NCI-H1694 treated with DMSO at 0.1 percent for 48 hours (cell line): Measurements from ENCODE around the gene MAGI2.
"Not testable (repeated sequence)": the region's sequence is repeated elsewhere in the genome, so short reads cannot be mapped to it uniquely, and the experiment has no call there.

Experiments
- DNase-seq: peaks from one replicate; lab custom pipeline; 2025; lab: John Stamatoyannopoulos, UW

The MAGI2 gene

DNA sequence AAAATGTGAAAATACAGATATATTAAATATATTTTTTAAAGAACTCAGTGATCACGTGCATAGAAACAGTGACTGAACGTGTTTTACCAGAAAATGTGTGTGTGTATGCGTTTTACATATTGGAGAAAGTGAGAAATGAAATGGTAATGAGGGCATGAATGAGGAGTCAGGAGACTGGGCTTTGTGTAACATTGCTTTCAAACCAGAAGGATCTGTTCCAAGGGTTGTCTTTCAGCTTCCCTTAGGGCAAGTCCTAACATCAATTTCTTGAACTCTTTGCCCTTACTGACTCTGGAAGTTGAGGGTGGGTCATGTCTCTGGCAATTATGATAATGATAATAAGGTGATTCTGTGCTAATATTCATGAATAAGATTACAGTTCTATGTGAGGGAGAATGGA is 1097.6 kb downstream of the MAGI2 start:
- no peak for DNase-seq

DNA sequence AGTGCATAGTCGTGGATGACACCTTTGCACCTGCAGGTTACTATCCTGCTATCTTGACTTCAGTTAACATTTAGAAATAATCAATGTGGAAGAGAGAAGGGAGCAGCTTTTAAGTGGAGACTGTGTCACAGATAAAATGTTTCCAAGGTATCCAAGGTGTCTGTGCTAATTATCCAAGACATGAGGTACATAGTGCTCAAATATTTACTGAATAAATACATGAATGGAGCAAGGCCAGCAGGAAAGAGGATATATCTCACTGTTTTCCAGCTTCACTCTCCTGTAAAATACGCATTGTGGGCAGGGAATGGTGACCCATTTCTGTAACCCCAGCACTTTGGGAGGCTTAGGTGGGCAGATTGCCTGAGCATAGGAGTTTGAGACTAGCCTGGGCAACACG is 1102.5 kb downstream of the MAGI2 start:
- no peak for DNase-seq

DNA sequence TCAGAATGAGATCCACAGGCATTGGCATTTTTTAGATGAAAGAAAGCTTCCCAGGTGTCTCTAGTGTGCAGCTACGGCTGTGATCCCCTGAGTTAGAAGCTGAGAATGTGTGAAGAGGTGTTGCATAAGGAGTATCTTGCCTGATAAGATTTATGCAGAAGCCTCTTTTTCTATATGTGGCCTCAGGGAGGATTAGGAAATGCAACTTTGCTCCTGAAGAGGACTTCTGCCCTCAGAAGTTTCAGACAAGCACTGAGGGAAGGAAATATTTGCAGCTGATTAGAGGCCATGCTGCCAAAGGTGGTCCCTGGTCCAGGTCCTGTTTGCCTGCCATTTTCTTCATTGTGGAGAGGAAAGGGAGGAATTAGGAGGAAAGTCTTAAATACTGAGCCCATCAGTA is 1103.1 kb downstream of the MAGI2 start:
- no peak for DNase-seq

DNA sequence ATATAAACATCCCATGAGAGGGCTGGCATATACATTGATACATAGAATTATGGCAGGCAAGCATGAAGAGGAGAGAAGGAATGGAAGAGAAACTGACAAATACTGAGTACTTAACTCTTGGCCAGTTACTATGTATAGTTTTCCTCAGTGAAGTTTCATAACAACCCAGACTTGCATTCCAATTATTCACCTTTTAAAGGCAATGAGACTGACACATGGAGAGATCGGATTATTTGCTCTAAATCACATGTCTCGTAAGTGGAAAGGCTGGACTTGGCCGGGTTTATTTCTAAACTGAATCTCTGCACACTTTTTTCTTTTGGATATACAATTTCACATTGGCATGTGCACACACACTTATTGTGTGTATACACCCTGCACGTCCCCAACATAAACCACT is 1106.6 kb downstream of the MAGI2 start:
- no peak for DNase-seq

DNA sequence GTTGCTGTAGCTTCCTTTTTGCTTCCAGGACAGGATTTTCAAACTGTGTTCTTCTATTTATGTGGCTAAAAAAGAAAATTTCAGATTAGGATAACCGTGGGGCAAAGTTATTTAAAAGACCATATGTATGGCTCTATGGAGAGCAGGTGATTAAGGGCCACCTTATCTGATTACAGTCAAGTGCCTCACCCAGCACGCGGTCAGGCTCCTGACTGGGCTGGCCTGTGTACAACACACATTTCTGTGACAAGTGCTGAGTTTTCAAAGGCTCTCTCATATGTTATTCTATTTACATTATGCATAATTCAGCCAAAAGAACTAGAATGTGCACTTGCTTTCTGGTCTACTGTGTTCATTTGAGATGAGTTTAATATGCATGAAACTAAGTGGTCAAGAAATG is 1107.5 kb downstream of the MAGI2 start:
- no peak for DNase-seq

DNA sequence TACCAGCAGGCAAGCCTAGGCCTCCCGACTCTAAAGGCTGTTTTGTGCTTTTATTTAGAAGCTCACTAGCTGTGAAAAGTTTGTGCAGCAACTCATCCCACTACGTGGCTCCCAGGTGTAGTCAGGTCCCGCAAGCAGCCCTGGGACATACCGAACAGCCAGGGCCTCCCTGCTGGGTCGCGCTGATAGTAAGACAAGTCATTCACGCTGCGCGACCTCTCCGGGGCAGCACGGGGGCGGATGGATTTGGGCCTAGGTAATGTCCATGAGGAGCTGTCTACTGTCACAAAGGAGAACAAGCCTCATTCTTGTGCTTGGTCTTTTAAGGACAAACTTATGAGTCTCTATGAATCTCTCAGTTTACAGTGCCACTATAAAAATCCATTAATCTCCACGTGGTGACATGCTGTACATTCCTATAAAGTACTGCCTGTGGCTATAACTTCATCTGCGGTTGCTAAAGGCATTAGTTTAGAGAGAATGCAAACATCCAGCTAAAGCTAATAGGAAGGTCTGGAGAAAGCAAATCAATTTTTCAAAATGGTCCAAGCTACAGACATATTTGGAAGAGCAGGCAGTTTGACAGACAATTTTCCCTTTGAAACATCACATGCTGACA is 1108.1 kb downstream of the MAGI2 start:
- no peak for DNase-seq

DNA sequence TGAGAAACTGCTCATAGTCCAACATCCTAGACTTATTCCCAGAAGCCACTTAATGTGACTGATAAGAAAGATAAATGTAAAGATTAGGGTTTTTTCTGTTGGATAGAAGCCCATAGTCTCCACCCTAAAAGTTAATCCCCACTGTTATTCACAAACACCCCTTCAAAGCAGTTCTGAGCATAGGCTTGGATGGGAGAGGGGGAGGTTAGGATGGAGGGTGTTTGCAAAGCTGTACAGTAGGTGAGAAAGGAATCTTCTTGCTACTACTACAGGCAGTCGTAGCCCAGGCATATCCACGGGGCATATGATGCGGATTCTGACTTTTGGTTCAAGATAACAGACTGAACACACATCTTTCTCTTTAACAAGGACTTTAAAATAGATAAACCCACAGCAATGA is 1119.0 kb downstream of the MAGI2 start:
- DNase-seq: no peak

DNA sequence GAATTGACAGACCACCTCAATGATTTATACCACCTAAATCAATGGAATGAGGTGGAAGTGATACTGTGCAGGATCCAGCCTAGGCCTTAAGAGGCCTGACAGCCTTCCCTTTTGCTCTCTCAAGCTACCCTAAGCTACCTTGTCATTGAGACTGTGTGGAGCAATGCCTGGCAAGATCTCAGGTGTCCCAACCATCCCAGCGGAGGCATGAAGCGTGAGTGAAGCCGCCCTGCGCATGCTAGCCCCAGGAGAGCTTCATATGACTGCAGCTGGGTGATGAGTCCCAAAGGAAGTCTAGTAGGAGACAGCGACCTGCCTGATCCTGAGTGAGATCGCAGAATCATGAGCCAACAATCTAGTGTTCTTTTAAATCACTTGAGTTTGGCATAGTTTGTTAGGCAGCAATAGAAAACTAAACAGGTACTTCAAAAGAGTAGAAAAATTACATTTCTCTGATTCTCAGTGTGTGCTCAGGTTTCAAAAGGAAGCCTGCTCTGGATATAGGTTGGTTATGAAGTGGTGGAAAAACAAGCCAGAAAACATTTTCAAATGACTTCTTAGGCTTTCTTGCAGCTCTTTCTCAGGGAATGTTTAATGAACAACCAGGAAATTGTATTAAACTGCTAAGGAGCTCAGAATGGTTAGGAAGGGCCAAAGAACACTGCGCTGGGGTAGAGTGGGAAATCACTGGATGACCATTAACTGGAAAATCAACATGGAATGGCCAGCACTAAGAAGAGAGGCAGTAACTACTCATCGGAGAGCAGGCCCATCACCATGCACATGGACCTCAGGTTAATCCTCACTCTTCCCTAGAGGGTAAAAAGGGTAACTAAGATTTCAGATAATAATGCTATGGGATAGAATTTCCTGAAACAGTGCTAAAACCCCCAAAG is 1119.7 kb downstream of the MAGI2 start:
- DNase-seq: no peak

DNA sequence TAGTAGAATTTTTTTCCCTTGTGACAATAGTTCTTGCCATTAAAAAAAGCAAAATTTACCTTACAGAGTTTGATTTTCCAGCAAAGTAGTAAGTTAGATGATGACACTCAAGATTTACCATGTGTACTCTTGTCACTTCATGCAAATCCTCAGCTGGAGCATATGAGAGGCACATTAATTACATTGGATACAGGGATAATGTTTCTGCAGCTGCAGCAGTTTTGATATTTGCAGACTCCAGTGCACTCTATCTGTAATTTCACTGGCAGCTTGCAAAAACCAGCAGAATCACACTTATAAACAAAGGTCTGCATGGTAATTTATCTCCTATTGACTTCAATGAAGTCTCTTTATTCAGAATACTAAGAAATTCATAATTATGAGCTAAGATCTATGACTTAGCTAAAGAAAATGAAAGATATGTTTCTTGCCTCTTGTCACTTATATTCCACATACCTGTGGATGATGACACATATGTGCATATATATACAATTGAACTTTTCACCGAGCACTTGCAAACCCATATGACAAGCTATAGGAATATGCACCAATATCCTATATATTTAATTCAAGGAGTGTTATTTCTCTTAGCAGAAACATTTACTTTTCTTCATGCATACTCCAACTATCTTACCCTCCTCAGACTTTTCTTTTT is 1124.3 kb downstream of the MAGI2 start:
- DNase-seq: peak; percentile 19

DNA sequence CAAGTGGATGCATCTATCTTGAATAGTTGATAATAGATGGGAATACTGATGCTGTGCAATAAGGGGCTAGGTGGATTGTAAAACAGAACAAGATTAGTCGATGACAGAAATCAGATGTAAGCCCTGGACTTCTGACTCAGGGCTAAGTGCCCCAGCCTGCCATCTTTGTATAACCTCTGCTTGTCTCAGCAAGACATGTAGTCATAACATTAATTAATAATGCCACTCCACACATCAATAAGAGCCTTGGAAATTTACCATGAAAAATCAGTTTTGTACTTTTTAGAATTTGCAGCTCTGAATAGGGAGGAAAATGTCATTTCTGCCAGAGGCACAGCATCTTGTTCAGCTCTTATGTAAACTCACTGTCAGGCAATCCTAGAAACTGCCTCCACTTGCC is 1125.7 kb downstream of the MAGI2 start:
- no peak for DNase-seq

DNA sequence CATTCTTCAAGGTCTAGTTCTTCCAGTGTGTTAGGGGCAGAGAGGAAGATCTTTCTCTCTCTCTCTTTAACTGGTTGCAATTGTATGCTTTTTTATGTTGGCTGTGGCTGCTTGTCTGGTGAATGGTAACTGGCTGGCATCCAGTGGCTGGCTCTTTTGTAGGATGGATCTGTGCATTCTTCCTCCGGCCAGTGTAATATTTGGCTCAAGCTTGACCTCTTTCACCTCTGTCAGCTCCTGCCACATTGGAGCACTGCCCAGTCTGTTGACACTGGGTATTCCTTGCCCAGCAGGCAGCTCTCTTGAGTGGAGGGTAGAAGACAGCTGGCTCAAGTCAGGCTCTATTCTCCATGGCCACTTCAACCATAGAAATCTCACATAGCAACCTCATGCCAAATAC is 1126.6 kb downstream of the MAGI2 start:
- no peak for DNase-seq

DNA sequence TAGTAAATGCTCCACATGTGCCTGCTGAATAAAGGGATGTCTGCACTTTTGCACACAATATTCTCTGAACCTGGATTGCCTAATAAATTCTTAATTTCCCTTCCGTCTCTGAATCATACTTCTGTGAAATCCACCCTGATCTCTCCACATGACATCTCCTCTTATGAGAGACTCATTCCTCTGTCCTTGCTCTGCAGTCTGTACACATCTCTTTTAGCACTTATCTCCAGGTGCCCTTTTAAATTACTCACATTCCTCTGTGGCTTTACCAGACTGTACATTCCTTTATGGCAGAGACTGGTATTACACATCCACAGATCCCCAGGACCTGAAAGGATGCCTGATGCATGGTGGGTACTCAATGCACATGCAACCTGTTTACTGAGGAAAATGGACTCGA is 1127.3 kb downstream of the MAGI2 start:
- DNase-seq: no peak

DNA sequence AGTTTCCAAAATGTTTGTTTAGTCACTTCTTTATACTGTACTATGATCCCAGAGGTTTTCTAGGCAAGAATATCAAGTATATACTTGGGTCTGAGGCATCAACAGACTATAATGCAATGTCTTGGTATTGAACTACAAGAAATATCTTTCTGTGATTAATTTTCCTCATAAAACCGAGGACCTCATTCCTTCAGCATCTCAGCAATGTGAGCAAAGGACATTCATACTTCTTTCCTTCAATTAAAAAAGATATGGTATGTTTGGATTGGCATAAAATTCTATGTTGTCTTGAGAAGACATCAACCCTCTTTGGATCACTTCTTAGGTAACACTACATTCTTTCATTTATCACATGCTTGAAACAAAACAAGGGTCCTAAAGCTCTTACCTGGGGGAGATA is 1130.3 kb downstream of the MAGI2 start:
- no peak for DNase-seq

DNA sequence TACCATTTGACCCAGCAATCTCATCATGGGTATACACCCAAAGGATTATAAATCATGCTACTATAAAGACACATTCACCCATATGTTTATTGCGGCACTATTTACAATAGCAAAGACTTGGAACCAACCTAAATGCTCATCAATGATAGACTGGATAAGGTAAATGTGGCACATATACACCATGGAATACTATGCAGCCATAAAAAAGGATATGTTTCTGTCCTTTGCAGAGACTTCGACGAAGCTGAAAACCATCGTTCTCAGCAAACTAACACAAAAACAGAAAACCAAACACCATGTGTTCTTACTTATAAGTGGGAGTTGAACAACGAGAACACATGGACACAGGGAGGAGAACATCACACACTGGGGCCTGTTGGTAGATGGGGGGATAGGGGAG is 1131.2 kb downstream of the MAGI2 start:
- DNase-seq: not testable (repeated sequence)

DNA sequence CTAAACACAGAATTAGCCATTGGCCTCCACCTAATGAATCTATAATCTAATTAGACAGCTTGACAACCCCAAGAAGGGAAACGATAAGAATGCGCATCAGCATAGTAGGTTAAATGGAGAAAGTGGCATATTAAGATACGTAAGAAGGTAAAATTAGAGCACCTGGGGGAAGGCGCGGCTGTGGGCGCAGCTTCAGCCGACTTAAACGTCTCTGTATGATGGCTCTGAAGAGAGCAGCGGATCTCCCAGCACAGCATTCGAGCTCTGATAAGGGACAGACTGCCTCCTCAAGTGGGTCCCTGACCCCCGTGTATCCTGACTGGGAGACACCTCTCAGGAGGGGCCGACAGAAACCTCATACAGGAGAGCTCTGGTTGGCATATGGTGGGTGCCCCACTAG is 1136.1 kb downstream of the MAGI2 start:
- no peak for DNase-seq

DNA sequence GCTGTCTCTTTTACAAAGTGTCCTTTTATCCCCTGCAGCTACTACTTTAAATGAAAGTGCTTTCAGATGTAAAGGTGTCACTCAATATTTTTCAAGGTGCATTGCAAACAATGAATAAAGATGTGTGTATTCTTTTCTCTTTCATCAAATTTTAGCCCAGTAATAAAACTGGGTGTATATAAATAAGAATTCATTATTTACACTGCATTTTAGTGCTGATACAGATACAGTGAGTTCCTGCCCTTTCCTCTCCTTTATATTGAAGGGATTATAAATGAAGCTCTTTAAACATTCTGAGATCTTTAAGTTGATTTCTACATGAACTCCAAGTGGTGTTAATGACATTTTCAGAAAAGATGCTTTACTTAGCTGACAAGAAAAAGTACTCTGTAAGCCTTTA is 1137.4 kb downstream of the MAGI2 start:
- no peak for DNase-seq

DNA sequence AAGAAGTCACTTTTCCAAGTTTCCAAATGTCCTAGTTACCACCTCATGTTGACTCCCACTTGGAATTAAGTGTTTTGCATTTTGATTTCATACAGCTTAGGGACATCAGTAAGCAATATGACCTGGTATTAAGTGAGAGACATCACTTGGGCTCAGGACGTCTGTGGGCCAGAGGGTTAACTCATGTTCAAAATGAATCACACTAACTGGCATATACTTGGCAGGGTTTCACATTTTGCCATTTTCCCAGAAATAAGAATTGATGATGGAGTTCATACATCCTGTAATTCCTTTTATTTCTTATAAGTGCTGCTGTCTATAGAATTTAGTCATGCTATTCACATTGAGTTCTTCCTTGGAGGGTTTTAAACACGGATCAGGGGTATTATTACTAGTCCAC is 1138.3 kb downstream of the MAGI2 start:
- DNase-seq: no peak

DNA sequence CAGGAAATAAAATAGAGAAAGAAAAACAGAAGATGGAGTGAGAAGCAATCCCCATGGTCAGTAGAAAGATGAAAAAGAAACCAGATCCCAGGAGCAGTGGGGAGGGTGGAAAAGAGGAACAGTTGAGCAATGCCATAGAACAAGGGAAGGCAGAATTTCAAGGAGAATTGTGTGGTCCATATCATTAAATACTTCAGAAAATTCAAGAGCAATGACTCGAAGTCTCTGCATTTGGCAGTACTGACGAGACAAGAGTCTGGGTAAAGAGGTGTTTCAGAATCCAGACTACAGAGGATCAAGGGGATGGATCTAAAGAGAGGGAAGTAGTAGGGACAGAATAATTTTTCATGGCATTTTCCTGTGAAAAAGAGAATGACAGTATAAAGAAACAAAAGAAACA is 1142.3 kb downstream of the MAGI2 start:
- no peak for DNase-seq

DNA sequence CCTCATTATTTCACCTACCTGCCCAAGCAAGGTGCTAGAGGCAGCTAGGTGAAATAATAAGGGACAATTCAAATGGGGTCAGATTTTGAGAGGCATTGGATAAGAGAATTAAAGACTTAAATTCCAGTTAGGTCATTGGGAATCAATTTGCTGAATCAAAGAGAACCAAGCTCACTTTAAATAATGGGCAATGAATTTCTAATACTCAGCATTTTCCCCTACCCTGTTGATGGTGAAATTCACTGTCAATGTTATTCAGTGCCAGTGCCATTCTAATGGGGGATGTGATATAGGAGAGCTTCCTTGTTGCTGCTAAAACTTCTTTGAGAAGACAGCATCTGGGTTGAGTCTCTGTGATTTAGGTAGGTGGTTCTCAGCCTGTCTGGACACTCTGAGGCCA is 1145.6 kb downstream of the MAGI2 start:
- no peak for DNase-seq

DNA sequence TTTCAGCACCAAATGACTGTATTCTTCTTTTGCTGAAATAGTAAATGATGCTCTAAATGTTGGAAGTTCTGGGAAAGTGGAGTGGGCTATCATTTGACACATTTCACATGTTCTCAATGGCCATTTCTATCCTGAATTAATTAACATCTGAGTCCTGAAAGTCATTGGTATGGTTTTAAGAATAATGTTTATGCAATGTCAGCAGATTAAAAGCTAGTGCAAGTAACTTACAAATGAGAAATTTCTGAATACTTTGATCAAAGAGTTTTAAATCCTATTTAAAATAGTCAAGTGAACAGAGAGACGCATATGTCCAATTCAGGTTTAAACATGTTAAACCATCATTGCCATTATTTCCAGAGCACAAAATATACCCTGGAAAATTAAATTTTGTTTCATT is 1146.8 kb downstream of the MAGI2 start:
- no peak for DNase-seq

DNA sequence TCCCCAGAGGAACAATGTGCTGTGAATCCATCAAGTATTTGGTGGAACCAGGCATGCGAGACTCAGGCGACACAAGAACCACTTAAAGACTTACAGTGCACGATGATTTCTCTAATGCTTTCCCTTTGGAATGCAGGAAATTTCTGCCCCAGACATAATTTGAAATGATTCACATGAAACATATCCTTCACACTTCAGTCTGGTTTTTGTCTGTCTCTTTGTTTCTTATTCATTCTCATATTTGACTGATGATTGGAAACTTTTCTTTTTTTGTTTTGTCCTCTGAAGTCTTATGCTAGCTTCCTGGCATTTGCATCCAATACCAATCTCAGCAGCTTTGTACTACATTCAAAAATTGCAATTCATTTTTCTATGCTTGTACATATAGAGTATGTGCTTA is 1152.1 kb downstream of the MAGI2 start:
- no peak for DNase-seq

DNA sequence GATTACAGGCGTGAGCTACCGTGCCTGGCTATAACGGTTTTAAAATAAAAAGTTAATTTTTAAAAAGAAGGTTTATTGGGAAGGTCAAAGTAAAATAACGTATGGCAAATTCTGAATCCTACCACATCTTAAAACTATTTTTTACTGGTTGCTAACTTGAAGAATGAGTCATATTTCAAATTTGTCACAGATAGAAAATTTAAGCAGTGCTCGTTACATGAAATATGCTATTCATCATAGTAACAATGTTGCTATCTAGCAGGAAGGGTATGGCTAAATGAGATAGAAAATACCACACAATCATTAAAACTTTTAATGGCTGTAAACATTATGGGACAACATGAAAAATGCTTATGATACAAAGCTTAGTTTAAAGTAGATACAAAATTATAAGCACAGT is 1154.4 kb downstream of the MAGI2 start:
- DNase-seq: no peak

DNA sequence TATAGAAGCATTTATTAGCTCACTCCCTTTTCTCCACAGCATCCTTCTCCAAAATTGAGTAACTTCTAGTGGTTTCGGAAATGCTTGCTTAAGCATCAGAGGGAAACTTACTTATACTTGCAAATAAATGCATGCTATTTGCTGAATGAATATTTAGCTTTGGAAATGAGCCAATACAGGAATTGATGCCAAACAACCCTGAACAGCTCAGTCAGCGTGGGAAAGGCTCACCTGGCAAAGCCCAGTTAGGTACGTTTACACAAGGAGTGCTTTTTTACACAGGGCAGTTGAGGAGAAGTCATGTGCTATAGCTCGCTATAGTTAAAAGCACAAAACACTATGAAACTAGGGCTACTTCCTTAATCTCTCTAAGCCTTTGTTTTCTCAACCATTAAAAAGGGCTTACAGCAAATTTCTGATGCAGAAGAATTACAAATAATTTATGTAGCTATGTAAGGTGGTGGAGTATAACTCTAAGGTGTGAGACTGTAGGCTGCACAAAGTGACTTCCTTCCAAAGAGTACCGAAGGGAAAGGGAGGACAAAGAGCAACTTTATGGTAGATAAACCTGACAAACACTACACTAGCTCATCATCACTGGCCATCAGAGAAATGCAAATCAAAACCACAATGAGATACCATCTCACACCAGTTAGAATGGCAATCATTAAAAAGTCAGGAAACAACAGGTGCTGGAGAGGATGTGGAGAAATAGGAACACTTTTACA is 1156.7 kb downstream of the MAGI2 start:
- no peak for DNase-seq
